ENCODE data around the gene XXYLT1. TPM values are rescaled to one million over a fixed set of nuclear protein-coding genes. Genes with fewer than 3 reads are reported as not detected.

The XXYLT1 gene
- total and polyA plus RNA-seq, 2 of the 4 experiments (the other 2 are of a cell fraction), result 14.7 to 18.1 TPM

DNA sequence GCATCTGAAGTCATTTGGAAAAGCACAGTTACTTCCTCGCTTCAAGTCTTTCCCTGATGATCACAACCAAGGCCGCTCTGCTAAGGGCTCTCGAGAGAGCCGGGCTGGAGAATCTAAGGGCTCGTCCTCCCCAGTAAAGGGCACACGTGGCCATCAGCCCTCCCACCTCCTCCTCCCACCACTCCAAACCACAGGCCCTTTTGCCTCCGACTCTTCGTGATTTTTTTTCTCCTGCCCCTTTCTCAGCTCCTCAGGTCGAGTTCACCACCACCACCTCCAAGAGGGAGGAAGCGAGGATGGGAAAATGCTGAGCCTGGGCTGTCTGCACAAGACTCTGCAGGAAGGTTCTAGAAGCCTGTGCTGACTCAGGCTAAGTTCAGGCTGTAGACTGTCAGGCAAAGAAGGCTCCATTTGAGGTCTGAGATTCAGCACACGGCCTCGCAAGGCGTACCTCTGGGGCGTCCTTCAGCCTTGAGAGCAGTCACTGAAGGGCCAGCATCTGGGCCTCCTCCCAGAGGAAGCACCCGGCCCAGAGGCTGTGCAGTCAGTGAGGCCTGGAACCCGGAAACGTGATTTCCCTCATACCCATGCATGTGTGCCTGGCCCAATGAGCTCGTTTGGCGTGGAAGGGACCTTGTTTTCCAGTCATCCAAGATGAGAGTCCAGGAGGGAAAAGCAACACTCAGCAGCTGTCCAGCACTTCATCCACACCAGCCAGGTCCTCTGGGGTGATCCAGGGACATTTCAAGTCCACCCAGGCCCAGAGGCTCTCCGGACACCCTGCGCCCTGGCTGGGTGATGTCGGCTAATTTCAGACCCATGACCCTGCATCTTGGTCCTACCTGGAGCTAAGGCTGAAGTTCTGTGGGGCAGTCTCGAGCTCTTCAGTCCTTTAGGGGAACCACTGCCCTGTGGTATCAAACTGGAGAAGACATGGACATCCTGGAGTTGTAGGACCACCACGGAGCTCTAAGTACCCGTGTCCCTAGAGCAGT, 196.8 kb downstream of the XXYLT1 start:
- Histone ChIP-seq H2BK5ac (ENCODE audit: low read depth, low read length, poor library complexity, severe bottlenecking) (no peak overlapping the region), H4K20me1 (ENCODE audit: insufficient read depth, low read length) (no peaks in the 10 kb centered on the region; the same call in 1 of the 2 replicates), H4K5ac (ENCODE audit: low read depth, low read length) (no peak overlapping the region), H4K8ac (ENCODE audit: low read depth in 2 of 2, low read length in 2 of 2) (no peak overlapping the region), H3K23ac (ENCODE audit: low read depth, low read length) (no peak overlapping the region), H3K4me1 (ENCODE audit: control insufficient read depth, insufficient read depth, low read length) (no peaks in the 10 kb centered on the region; the same call in 1 of the 2 replicates), H2AK5ac (ENCODE audit: low read depth, low read length) (no peak overlapping the region), H3K79me1 (ENCODE audit: low read depth in 1 of 2, low read length in 2 of 2) (no peaks in the 10 kb centered on the region), H4K91ac (ENCODE audit: insufficient read depth, low read depth, low read length) (no peak overlapping the region), H3K27ac (ENCODE audit: insufficient read depth, low read length) (no peak overlapping the region), H3K18ac (ENCODE audit: low read depth, low read length) (no peak overlapping the region), H3K4me2 (ENCODE audit: low read depth, low read length) (no peak overlapping the region), H3K9me3 (ENCODE audit: control insufficient read depth, insufficient read depth, low read length) (no peaks in the 10 kb centered on the region), H2BK20ac (ENCODE audit: low read depth, low read length) (no peak overlapping the region), H3K56ac (ENCODE audit: extremely low read depth, insufficient read depth, low read length) (no peak overlapping the region), H2AK9ac (replicated peaks; ENCODE audit: low read depth, low read length, poor library complexity) (peak overlapping the region; percentile 9), H3K9me1 (ENCODE audit: insufficient read depth, low read length) (no peaks in the 10 kb centered on the region), H3K4ac (ENCODE audit: low read depth, low read length) (no peak overlapping the region), H2BK120ac (ENCODE audit: low read depth, low read length) (no peak overlapping the region), H3K14ac (replicated peaks; ENCODE audit: low read depth, low read length) (no peak overlapping the region), H3K4me3 (ENCODE audit: insufficient read depth, low read depth, low read length) (no peak overlapping the region), H3K36me3 (ENCODE audit: control insufficient read depth, insufficient read depth, low read length) (peaks cover 5% of the 10 kb centered on the region), H2AFZ (replicated peaks; ENCODE audit: low read length, poor library complexity) (no peak overlapping the region), H3K9ac (ENCODE audit: low read depth, low read length) (no peak overlapping the region), H2BK15ac (ENCODE audit: low read depth, low read length) (no peak overlapping the region), H3K27me3 (ENCODE audit: control insufficient read depth, insufficient read depth, low read length) (no peaks in the 10 kb centered on the region)
- WGBS, 2 experiments (ENCODE audit: extremely low coverage in 2 of 2, insufficient read length in 1 of 2), result 93% methylated on average over 8 of the region's 25 CpGs; no CpG with 5 or more reads in 1 of the 2 experiments
- intact Hi-C loops (cut with micrococcal nuclease), result no loop called here
- in situ Hi-C loops (cut with MboI; ENCODE audit: low sequenced_read_pairs), result no loop called here
- ATAC-seq (ENCODE audit: low read depth) (no peak), DNase-seq (no peak)
- no TSS peak for BruUV-seq (replicated peaks)
- ChIA-PET POLR2A (ENCODE audit: unreplicated experiment) (no interaction called here), CTCF (no interaction called here)
- dilution Hi-C loops (cut with HindIII; ENCODE audit: low sequenced_read_pairs, unreplicated experiment), result no loop called here
- no peak for TF ChIP-seq RAD21 (IDR thresholded peaks at IDR 0.05; ENCODE audit: low read length)
- TF ChIP-seq, protein P1, sequence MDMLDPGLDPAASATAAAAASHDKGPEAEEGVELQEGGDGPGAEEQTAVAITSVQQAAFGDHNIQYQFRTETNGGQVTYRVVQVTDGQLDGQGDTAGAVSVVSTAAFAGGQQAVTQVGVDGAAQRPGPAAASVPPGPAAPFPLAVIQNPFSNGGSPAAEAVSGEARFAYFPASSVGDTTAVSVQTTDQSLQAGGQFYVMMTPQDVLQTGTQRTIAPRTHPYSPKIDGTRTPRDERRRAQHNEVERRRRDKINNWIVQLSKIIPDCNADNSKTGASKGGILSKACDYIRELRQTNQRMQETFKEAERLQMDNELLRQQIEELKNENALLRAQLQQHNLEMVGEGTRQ (IDR thresholded peaks at IDR 0.05; ENCODE audit: low read depth, low read length), result no peak
- no peak for TF ChIP-seq MXI1 (IDR thresholded peaks at IDR 0.05; ENCODE audit: borderline replicate concordance, low read depth, low read length)
- no peak for TF ChIP-seq MAZ (IDR thresholded peaks at IDR 0.05; ENCODE audit: borderline replicate concordance, low read depth, low read length)
- TF ChIP-seq RCOR1 (IDR thresholded peaks at IDR 0.05; ENCODE audit: insufficient replicate concordance, low read length), result no peak
- no peak for TF ChIP-seq POLR2A (IDR thresholded peaks at IDR 0.05; ENCODE audit: low read depth, low read length)
- TF ChIP-seq, protein P2, sequence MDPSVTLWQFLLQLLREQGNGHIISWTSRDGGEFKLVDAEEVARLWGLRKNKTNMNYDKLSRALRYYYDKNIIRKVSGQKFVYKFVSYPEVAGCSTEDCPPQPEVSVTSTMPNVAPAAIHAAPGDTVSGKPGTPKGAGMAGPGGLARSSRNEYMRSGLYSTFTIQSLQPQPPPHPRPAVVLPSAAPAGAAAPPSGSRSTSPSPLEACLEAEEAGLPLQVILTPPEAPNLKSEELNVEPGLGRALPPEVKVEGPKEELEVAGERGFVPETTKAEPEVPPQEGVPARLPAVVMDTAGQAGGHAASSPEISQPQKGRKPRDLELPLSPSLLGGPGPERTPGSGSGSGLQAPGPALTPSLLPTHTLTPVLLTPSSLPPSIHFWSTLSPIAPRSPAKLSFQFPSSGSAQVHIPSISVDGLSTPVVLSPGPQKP (IDR thresholded peaks at IDR 0.05; ENCODE audit: borderline replicate concordance, low read depth, low read length), result no peak

All from IMR-90 (cell line).